OCI-LY7 (cell line): ENCODE results near the gene FGGY. TPM values are rescaled to one million over a fixed set of nuclear protein-coding genes. Genes with fewer than 3 reads are reported as not detected.
"Not testable (repeated sequence)": the region's sequence is repeated elsewhere in the genome, so short reads cannot be mapped to it uniquely, and the experiment has no call there.

Source experiments
- BruUV-seq: library from RNA; stranded (reverse); fragments of 400-500 nt; replicated peaks from 2 replicates; lab custom pipeline; 2021; lab: Mats Ljungman, UMichigan
- CTCF ChIA-PET: fragments of 300-600 bp; sonication (Branson Sonifier 250); formaldehyde crosslinking; loops from one replicate; lab custom pipeline; 2022; ENCODE audit warnings: antibody characterized with exemption; ENCODE audit not compliant: unreplicated experiment; lab: Charles Lee
- POLR2A ChIA-PET: fragments of 300-600 bp; sonication (Branson Sonifier 250); formaldehyde crosslinking; loops from one replicate; lab custom pipeline; 2022; ENCODE audit warnings: antibody characterized with exemption; lab: Charles Lee
- DNase-seq: peaks from one replicate; pipeline ENCODE4 v3.0.0-alpha.2; 2015; ENCODE audit warnings: low spot score
- H2AFZ ChIP-seq: fragments of 200-600 bp; sonication (generic), shearing (Covaris generic); 2 replicates; pipeline ENCODE4 v1.6.1; 2014; ENCODE audit warnings: mild to moderate bottlenecking, antibody characterized with exemption, low read length, moderate library complexity
- H3K27ac ChIP-seq: fragments of 200-600 bp; sonication (generic); 2 replicates; pipeline ENCODE4 v1.5.1; 2014; ENCODE audit warnings: mixed run types, low read depth, mild to moderate bottlenecking, moderate library complexity, low read length, inconsistent platforms; ENCODE audit not compliant: poor library complexity, severe bottlenecking
- H3K36me3 ChIP-seq: fragments of 200-600 bp; sonication (generic); 2 replicates; pipeline ENCODE4 v1.6.1; 2014; ENCODE audit warnings: mild to moderate bottlenecking, antibody characterized with exemption, low read length, moderate library complexity, mixed read lengths; ENCODE audit not compliant: insufficient read depth
- H3K4me1 ChIP-seq: fragments of 200-600 bp; sonication (generic); 2 replicates; pipeline ENCODE4 v1.5.1; 2014; ENCODE audit warnings: mild to moderate bottlenecking, low read length; ENCODE audit not compliant: insufficient read depth, poor library complexity, severe bottlenecking
- H3K4me2 ChIP-seq: fragments of 200-600 bp; sonication (generic); 2 replicates; pipeline ENCODE4 v1.6.1; 2014; ENCODE audit warnings: mild to moderate bottlenecking, low read length
- H3K4me3 ChIP-seq: fragments of 200-600 bp; sonication (generic); 2 replicates; pipeline ENCODE4 v1.5.1; 2014; ENCODE audit warnings: mild to moderate bottlenecking, low read depth, low read length; ENCODE audit not compliant: poor library complexity, severe bottlenecking
- H3K79me2 ChIP-seq: fragments of 200-600 bp; sonication (generic); 2 replicates; pipeline ENCODE4 v1.6.1; 2016; ENCODE audit warnings: low read depth, mild to moderate bottlenecking, low read length, moderate library complexity, mixed read lengths; ENCODE audit not compliant: insufficient read depth
- H3K9me2 ChIP-seq: fragments of 200-600 bp; sonication (generic); 2 replicates; pipeline ENCODE4 v1.6.1; 2016; ENCODE audit warnings: mild to moderate bottlenecking, low read length, mixed read lengths; ENCODE audit not compliant: insufficient read depth
- H3K9me3 ChIP-seq: fragments of 200-600 bp; sonication (generic); 2 replicates; pipeline ENCODE4 v1.6.1; 2014; ENCODE audit warnings: mild to moderate bottlenecking, mixed run types, low read length, mixed read lengths
- H4K20me1 ChIP-seq: fragments of 200-600 bp; sonication (generic); 2 replicates; pipeline ENCODE4 v1.6.1; 2014; ENCODE audit warnings: mild to moderate bottlenecking, antibody characterized with exemption, low read length, moderate library complexity, mixed read lengths; ENCODE audit not compliant: insufficient read depth
- CTCF ChIP-seq: fragments of 200-600 bp; sonication (generic); conservative IDR thresholded peaks from 2 replicates; pipeline ENCODE4 v1.5.1; 2014; ENCODE audit warnings: mild to moderate bottlenecking, antibody characterized with exemption, low read length, moderate library complexity, mixed read lengths
- EZH2phosphoT487 ChIP-seq: fragments of 200-600 bp; sonication (generic); IDR thresholded peaks from 2 replicates; pipeline ENCODE4 v1.6.1; 2018; ENCODE audit warnings: low read depth, borderline replicate concordance, mild to moderate bottlenecking, mixed run types, antibody characterized with exemption, low read length, moderate library complexity, mixed read lengths
- intact Hi-C: fragments of 100-400 bp; cut with micrococcal nuclease; formaldehyde crosslinking; loops from one replicate; pipeline ENCODE4 v1.10.0; 2022; ENCODE audit not compliant: unreplicated experiment
- total RNA-seq, 2 experiments: library from RNA; depleted of rRNA in 1 of 2; stranded (reverse); fragments of >200 nt in 1 of 2; shearing (Covaris generic) in 1 of 2; gene quantifications; 2 replicates each; pipeline ENCODE4 v1.2.3, GENCODE V29; 2014 to 2022

FGGY gene
- total RNA-seq, 2 experiments from 2014 or later: 0.63 to 4.5 TPM

- no peak overlapping the region for H3K4me2 ChIP-seq
- no peak overlapping the region for H2AFZ ChIP-seq
- BruUV-seq: no TSS peak
- H3K27ac ChIP-seq: no peak overlapping the region
- no peaks in the 10 kb centered on the region for H4K20me1 ChIP-seq
- no peaks in the 10 kb centered on the region for H3K9me3 ChIP-seq
- TF ChIP-seq EZH2phosphoT487: no peak
- no peak for TF ChIP-seq CTCF
- H3K4me3 ChIP-seq: no peak overlapping the region
- H3K9me2 ChIP-seq: no peaks in the 10 kb centered on the region
- H3K36me3 ChIP-seq: no peaks in the 10 kb centered on the region
- intact Hi-C loops: no loop called here
- POLR2A ChIA-PET: interaction anchor here (0.6 kb wide), 2 partner anchors 194 to 242 kb away, joined by 3 to 4 read pairs; no protein-coding TSS in a partner anchor
- no peaks in the 10 kb centered on the region for H3K79me2 ChIP-seq
- no peaks in the 10 kb centered on the region for H3K4me1 ChIP-seq
- DNase-seq: no peak
- CTCF ChIA-PET: no interaction called here
These were observed 436.7 kb downstream of the FGGY start for GRCh38 chr1:59733443-59734141.

- POLR2A ChIA-PET, H3K79me2 ChIP-seq, H3K4me2 ChIP-seq, H3K4me3 ChIP-seq, H3K9me2 ChIP-seq, CTCF ChIA-PET, H2AFZ ChIP-seq, DNase-seq, H3K9me3 ChIP-seq, H3K36me3 ChIP-seq, BruUV-seq, H3K27ac ChIP-seq, H3K4me1 ChIP-seq, H4K20me1 ChIP-seq, intact Hi-C loops: not testable (repeated sequence)
These were observed 439.0 kb downstream of the FGGY start for GRCh38 chr1:59735927-59736326.

DNA sequence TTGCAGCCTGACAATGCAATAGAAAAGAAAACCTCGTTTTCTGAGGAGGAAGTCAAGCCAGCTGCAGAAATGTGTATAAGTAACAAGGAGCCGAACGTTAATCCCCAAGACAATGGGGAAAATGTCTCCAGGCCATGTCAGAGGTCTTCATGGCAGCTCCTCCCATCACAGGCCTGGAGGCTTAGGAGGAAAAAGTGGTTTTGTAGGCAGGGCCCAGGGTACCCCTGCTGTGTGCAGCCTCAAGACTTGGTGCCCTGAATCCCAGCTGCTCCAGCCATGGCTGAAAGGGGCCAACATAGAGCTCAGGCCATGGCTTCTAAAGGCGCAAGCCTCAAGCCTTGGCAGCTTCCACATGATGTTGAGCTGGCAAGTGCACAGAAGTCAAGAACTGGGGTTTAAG, 439.9 kb downstream of the FGGY start:
- Histone ChIP-seq H3K4me2 (no peak overlapping the region), H3K4me3 (no peak overlapping the region), H3K4me1 (no peaks in the 10 kb centered on the region), H3K27ac (no peak overlapping the region), H2AFZ (no peak overlapping the region), H4K20me1 (no peaks in the 10 kb centered on the region), H3K36me3 (no peaks in the 10 kb centered on the region), H3K79me2 (no peaks in the 10 kb centered on the region), H3K9me3 (no peaks in the 10 kb centered on the region), H3K9me2 (no peaks in the 10 kb centered on the region)
- intact Hi-C loops: no loop called here
- no TSS peak for BruUV-seq
- CTCF ChIA-PET: no interaction called here
- no peak for DNase-seq
- TF ChIP-seq EZH2phosphoT487: no peak
- TF ChIP-seq CTCF: no peak
- POLR2A ChIA-PET: no interaction called here
